DND-41 (cell line): ENCODE measurements around the gene RAET1E.

Experiments used
- ATAC-seq: fragments of 200-7000 bp; cut with Tn5 transposase; 3 replicates; pipeline ENCODE4 v1.9.1; 2021; ENCODE audit warnings: low read depth; ENCODE audit not compliant: insufficient read depth
- DNase-seq: peaks from one replicate; pipeline ENCODE4 v3.0.0-alpha.2; 2020
- H2AFZ ChIP-seq: 2 replicates; pipeline ENCODE4 v1.6.0; 2012; ENCODE audit warnings: low read depth, low read length
- H3K27ac ChIP-seq: 2 replicates; pipeline ENCODE4 v1.5.1; 2012; ENCODE audit warnings: low read length, inconsistent platforms
- H3K27me3 ChIP-seq: fragments of 200-600 bp; sonication (generic); 2 replicates; pipeline ENCODE4 v1.6.0; 2012; ENCODE audit warnings: low read length, mild to moderate bottlenecking, inconsistent platforms; ENCODE audit not compliant: insufficient read depth, poor library complexity
- H3K36me3 ChIP-seq: 2 replicates; pipeline ENCODE4 v1.5.1; 2012; ENCODE audit warnings: low read length, inconsistent platforms; ENCODE audit not compliant: insufficient read depth
- H3K4me1 ChIP-seq: 2 replicates; pipeline ENCODE4 v1.5.1; 2012; ENCODE audit warnings: mild to moderate bottlenecking, low read length; ENCODE audit not compliant: insufficient read depth
- H3K4me2 ChIP-seq: 2 replicates; pipeline ENCODE4 v1.6.0; 2012; ENCODE audit warnings: mild to moderate bottlenecking, moderate library complexity, low read length, inconsistent platforms; ENCODE audit not compliant: insufficient read depth
- H3K4me3 ChIP-seq, 2 experiments: fragments of 200-600 bp in 1 of 2; shearing (Covaris generic) in 1 of 2; 2 replicates each; pipeline ENCODE4 v1.5.1; 2012 to 2016; ENCODE audit warnings: inconsistent platforms in 2 of 2, low read length in 2 of 2, mild to moderate bottlenecking in 2 of 2, low read depth in 1 of 2, moderate library complexity in 1 of 2
- H3K79me2 ChIP-seq: 2 replicates; pipeline ENCODE4 v1.6.0; 2012; ENCODE audit warnings: low read length, inconsistent platforms; ENCODE audit not compliant: insufficient read depth
- H3K9ac ChIP-seq: 2 replicates; pipeline ENCODE4 v1.6.0; 2012; ENCODE audit warnings: low read depth, mild to moderate bottlenecking, inconsistent platforms, low read length, moderate library complexity
- H3K9me3 ChIP-seq: 2 replicates; pipeline ENCODE4 v1.5.1; 2012; ENCODE audit warnings: low read length, moderate library complexity, mild to moderate bottlenecking, inconsistent platforms; ENCODE audit not compliant: insufficient read depth, severe bottlenecking
- H4K20me1 ChIP-seq: 2 replicates; pipeline ENCODE4 v1.6.0; 2012; ENCODE audit warnings: low read length; ENCODE audit not compliant: insufficient read depth
- CTCF ChIP-seq: IDR thresholded peaks from 2 replicates; pipeline ENCODE4 v1.5.1; 2012; ENCODE audit warnings: borderline replicate concordance, low read length, moderate library complexity, mild to moderate bottlenecking; ENCODE audit not compliant: poor library complexity, severe bottlenecking; ENCODE audit errors: extremely low read depth
- EZH2 ChIP-seq: IDR thresholded peaks from 3 replicates; pipeline ENCODE4 v1.6.1; 2012; ENCODE audit warnings: borderline replicate concordance, low read depth, mild to moderate bottlenecking, moderate library complexity, low read length, inconsistent platforms; ENCODE audit not compliant: severe bottlenecking

RAET1E gene

GRCh38 chr6:149888093-149888492, 9.8 kb downstream of the RAET1E start:
- H3K4me1 ChIP-seq = 0 out of 2 replicates have a peak, but pooled peaks cover 5% of the 10 kb centered on the region
- H3K9me3 ChIP-seq = no peaks in the 10 kb centered on the region
- TF ChIP-seq CTCF = no peak
- no peak for TF ChIP-seq EZH2
- no peak overlapping the region for H3K4me3 ChIP-seq
- no peak overlapping the region for H2AFZ ChIP-seq
- no peaks in the 10 kb centered on the region for H3K36me3 ChIP-seq
- H3K27me3 ChIP-seq = no peaks in the 10 kb centered on the region
- H4K20me1 ChIP-seq = no peaks in the 10 kb centered on the region
- ATAC-seq (no peak), DNase-seq (no peak)
- H3K9ac ChIP-seq = no peak overlapping the region
- no peaks in the 10 kb centered on the region for H3K79me2 ChIP-seq
- no peak overlapping the region for H3K27ac ChIP-seq
- H3K4me2 ChIP-seq = no peak overlapping the region

GRCh38 chr6:149887343-149887742, 10.6 kb downstream of the RAET1E start:
- H4K20me1 ChIP-seq = no peaks in the 10 kb centered on the region
- no peak for TF ChIP-seq EZH2
- no peak for TF ChIP-seq CTCF
- H3K36me3 ChIP-seq = no peaks in the 10 kb centered on the region
- 0 out of 2 replicates have a peak, but pooled peaks cover 5% of the 10 kb centered on the region for H3K4me1 ChIP-seq
- no peak overlapping the region for H2AFZ ChIP-seq
- ATAC-seq (no peak), DNase-seq (no peak)
- no peak overlapping the region for H3K4me3 ChIP-seq
- no peak overlapping the region for H3K9ac ChIP-seq
- H3K79me2 ChIP-seq = no peaks in the 10 kb centered on the region
- no peaks in the 10 kb centered on the region for H3K9me3 ChIP-seq
- H3K27me3 ChIP-seq = no peaks in the 10 kb centered on the region
- no peak overlapping the region for H3K4me2 ChIP-seq
- H3K27ac ChIP-seq = no peak overlapping the region

- Histone ChIP-seq H3K4me3 (no peak overlapping the region), H3K27me3 (no peaks in the 10 kb centered on the region), H3K27ac (no peak overlapping the region), H3K79me2 (no peaks in the 10 kb centered on the region), H3K9me3 (no peaks in the 10 kb centered on the region), H3K9ac (no peak overlapping the region), H3K36me3 (no peaks in the 10 kb centered on the region), H2AFZ (no peak overlapping the region), H3K4me2 (no peak overlapping the region), H3K4me1 (no peaks in the 10 kb centered on the region), H4K20me1 (no peaks in the 10 kb centered on the region)
- no peak for TF ChIP-seq EZH2
- TF ChIP-seq CTCF = no peak
- ATAC-seq (no peak), DNase-seq (no peak)
Measured at GRCh38 chr6:149885888-149886287, 12.0 kb downstream of the RAET1E start.

- no peaks in the 10 kb centered on the region for H3K9me3 ChIP-seq
- ATAC-seq (no peak), DNase-seq (no peak)
- no peaks in the 10 kb centered on the region for H3K27me3 ChIP-seq
- H3K36me3 ChIP-seq = no peaks in the 10 kb centered on the region
- no peak overlapping the region for H2AFZ ChIP-seq
- no peak overlapping the region for H3K9ac ChIP-seq
- no peak for TF ChIP-seq EZH2
- no peak for TF ChIP-seq CTCF
- no peak overlapping the region for H3K27ac ChIP-seq
- H3K4me3 ChIP-seq = no peak overlapping the region
- no peaks in the 10 kb centered on the region for H3K79me2 ChIP-seq
- no peaks in the 10 kb centered on the region for H4K20me1 ChIP-seq
- H3K4me1 ChIP-seq = no peaks in the 10 kb centered on the region
- H3K4me2 ChIP-seq = no peak overlapping the region
Measured at GRCh38 chr6:149884617-149885016, 13.3 kb downstream of the RAET1E start.
